HepG2 (cell line): Measurements from ENCODE around the gene ARHGAP5. TPM values are rescaled to one million over a fixed set of nuclear protein-coding genes. Genes with fewer than 3 reads are reported as not detected.

ENCODE experiments used
- CBX5 ChIP-seq: sonication (generic); formaldehyde crosslinking; IDR thresholded peaks from 2 replicates; pipeline ENCODE4 v1.4.0; 2020; ENCODE audit warnings: missing genetic modification reagents, borderline replicate concordance
- HDAC6 ChIP-seq: fragments of 200-600 bp; sonication (generic); IDR thresholded peaks from 2 replicates; pipeline ENCODE4 v1.7.0; 2017; ENCODE audit warnings: mild to moderate bottlenecking, antibody characterized with exemption, low read length, low read depth
- HNF4A ChIP-seq: sonication (generic); formaldehyde crosslinking; IDR thresholded peaks from 2 replicates; pipeline ENCODE4 v1.4.0; 2020; ENCODE audit warnings: missing genetic modification reagents
- KLF13 ChIP-seq: sonication (generic); formaldehyde crosslinking; IDR thresholded peaks from 2 replicates; pipeline ENCODE4 v1.4.0; 2020; ENCODE audit warnings: mild to moderate bottlenecking, missing genetic modification reagents
- NFKBIZ ChIP-seq: IDR thresholded peaks from 2 replicates; pipeline ENCODE4 v1.6.1; 2018; ENCODE audit warnings: missing genetic modification reagents, missing compliant biosample characterization
- SIN3A ChIP-seq: IDR thresholded peaks from 2 replicates; pipeline ENCODE4 v1.6.1; 2011; ENCODE audit warnings: low read depth, mild to moderate bottlenecking, control low read depth, low read length, borderline replicate concordance
- SOX13 ChIP-seq, 3 experiments: fragments of 450-650 bp in 1 of 3; sonication (generic) in 1 of 3; formaldehyde crosslinking in 1 of 3; IDR thresholded peaks in 2 of 3; conservative IDR thresholded peaks in 1 of 3; 2 replicates each; pipeline versions ENCODE4 v1.5.0 to v1.6.1; 2016 to 2020; ENCODE audit warnings: antibody characterized with exemption in 1 of 3, mild to moderate bottlenecking in 1 of 3, missing compliant biosample characterization in 1 of 3, missing genetic modification reagents in 1 of 3, moderate library complexity in 1 of 3
- ZNF121 ChIP-seq: sonication (generic); formaldehyde crosslinking; IDR thresholded peaks from 2 replicates; pipeline ENCODE4 v1.5.0; 2020; ENCODE audit warnings: mild to moderate bottlenecking, missing genetic modification reagents
- ZNF329 ChIP-seq: sonication (generic); formaldehyde crosslinking; IDR thresholded peaks from 2 replicates; pipeline ENCODE4 v1.9.0; 2021; ENCODE audit warnings: low read depth, mild to moderate bottlenecking, missing genetic modification reagents
- ZNF441 ChIP-seq: sonication (generic); formaldehyde crosslinking; IDR thresholded peaks from 2 replicates; pipeline ENCODE4 v1.7.0; 2021; ENCODE audit warnings: missing genetic modification reagents, borderline replicate concordance
- ZNF674 ChIP-seq: sonication (generic); formaldehyde crosslinking; IDR thresholded peaks from 2 replicates; pipeline ENCODE4 v1.5.0; 2020; ENCODE audit warnings: low read depth, mild to moderate bottlenecking, missing genetic modification reagents
- polyA plus RNA-seq, 8 experiments: library from polyadenylated mRNA; depleted of rRNA in 3 of 8; stranded (reverse) in 7 of 8; unstranded in 1 of 8; fragments of >200 nt; fragmentation: Illumina TruSeq in 4 of 8; extraction: Trizol in 4 of 8; gene quantifications; 2 replicates each; pipeline versions ENCODE4 v1.2.1 to v1.2.3, GENCODE V29; 2011 to 2016; ENCODE audit warnings: low read depth in 4 of 8, missing spikeins in 1 of 8, mixed read lengths in 1 of 8; ENCODE audit not compliant: insufficient read depth in 1 of 8
- total RNA-seq, 5 experiments: library from RNA; depleted of rRNA; stranded (reverse); fragments of >200 nt; fragmentation: Illumina TruSeq; extraction: Trizol; gene quantifications; 2 replicates each; pipeline ENCODE4 v1.2.3, GENCODE V29; 2016; ENCODE audit warnings: low read depth in 1 of 5
- TF ChIP-seq, protein P1 (sequence below): sonication (generic); formaldehyde crosslinking; IDR thresholded peaks from 2 replicates; pipeline ENCODE4 v1.5.0; 2020; ENCODE audit warnings: missing genetic modification reagents, mild to moderate bottlenecking, borderline replicate concordance
- TF ChIP-seq, protein P2 (sequence below): sonication (generic); formaldehyde crosslinking; IDR thresholded peaks from 2 replicates; pipeline ENCODE4 v1.8.1; 2023; ENCODE audit warnings: mild to moderate bottlenecking, missing genetic modification reagents
- TF ChIP-seq, protein P3 (sequence below): sonication (generic); formaldehyde crosslinking; IDR thresholded peaks from 2 replicates; pipeline ENCODE4 v1.8.1; 2023; ENCODE audit warnings: mild to moderate bottlenecking, inconsistent platforms, moderate library complexity, missing genetic modification reagents, borderline replicate concordance
- TF ChIP-seq, protein P4 (sequence below): sonication (generic); formaldehyde crosslinking; IDR thresholded peaks from 2 replicates; pipeline ENCODE4 v1.4.0; 2020; ENCODE audit warnings: mild to moderate bottlenecking, missing genetic modification reagents

ARHGAP5 gene
- total and polyA plus RNA-seq, 2 of the 13 experiments (the other 11 are each of a cell fraction or from before 2014, with no cell fraction given), result 33.7 to 144 TPM

DNA sequence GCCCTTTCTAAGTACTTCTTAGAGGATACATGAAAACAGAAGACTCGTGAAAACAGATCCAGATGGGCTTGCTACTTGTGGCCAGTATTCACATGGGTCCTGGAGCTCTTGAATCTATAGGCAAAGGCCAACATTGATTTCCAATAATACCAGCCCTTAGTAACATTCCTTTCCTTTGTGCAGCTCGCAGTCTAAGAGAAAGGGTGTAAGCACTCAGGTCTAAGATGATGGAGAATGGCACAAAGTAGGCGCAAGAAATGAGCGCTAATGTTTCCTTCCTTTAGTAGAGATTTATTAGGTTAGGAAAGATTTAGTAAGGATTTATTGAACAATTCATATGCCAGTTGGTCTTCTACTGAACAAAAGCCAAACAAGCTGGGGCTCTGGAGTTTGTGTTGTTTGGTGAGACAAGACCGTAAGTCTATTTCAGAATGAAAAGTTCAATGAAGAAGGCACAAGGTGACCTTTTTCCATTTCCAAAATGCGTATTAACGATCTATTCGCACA is 125.4 kb downstream of the ARHGAP5 start (continued):
- TF ChIP-seq, protein P1, sequence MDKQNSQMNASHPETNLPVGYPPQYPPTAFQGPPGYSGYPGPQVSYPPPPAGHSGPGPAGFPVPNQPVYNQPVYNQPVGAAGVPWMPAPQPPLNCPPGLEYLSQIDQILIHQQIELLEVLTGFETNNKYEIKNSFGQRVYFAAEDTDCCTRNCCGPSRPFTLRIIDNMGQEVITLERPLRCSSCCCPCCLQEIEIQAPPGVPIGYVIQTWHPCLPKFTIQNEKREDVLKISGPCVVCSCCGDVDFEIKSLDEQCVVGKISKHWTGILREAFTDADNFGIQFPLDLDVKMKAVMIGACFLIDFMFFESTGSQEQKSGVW, result no peak
- TF ChIP-seq ZNF674 (CRISPR knock-in tag), result no peak
- TF ChIP-seq, protein P2, sequence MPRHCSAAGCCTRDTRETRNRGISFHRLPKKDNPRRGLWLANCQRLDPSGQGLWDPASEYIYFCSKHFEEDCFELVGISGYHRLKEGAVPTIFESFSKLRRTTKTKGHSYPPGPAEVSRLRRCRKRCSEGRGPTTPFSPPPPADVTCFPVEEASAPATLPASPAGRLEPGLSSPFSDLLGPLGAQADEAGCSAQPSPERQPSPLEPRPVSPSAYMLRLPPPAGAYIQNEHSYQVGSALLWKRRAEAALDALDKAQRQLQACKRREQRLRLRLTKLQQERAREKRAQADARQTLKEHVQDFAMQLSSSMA, result no peak
- 0 out of 2 replicates have a peak, but pooled peaks have one; percentile 40 for TF ChIP-seq HDAC6
- no peak for TF ChIP-seq KLF13 (CRISPR knock-in tag)
- peak; percentile 9 for TF ChIP-seq ZNF121
- TF ChIP-seq NFKBIZ, result no peak
- peak; percentile 34; the same call in 1 of the 2 replicates for TF ChIP-seq ZNF329 (CRISPR knock-in tag)
- TF ChIP-seq, protein P3, sequence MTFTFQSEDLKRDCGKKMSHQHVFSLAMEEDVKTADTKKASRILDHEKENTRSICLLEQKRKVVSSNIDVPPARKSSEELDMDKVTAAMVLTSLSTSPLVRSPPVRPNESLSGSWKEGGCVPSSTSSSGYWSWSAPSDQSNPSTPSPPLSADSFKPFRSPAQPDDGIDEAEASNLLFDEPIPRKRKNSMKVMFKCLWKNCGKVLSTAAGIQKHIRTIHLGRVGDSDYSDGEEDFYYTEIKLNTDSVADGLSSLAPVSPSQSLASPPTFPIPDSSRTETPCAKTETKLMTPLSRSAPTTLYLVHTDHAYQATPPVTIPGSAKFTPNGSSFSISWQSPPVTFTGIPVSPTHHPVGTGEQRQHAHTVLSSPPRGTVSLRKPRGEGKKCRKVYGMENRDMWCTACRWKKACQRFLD (CRISPR knock-in tag), result no peak
- no peak for TF ChIP-seq SOX13 (IDR thresholded peaks at IDR 0.05)
- TF ChIP-seq SOX13 (CRISPR knock-in tag; conservative IDR thresholded peaks at IDR 0.05 in 1 of 2, IDR thresholded peaks at IDR 0.05 in 1 of 2), result 0 out of 4 replicates have a peak, but pooled peaks of 1 of the 2 experiments have one; percentile 59
- TF ChIP-seq, protein P4, sequence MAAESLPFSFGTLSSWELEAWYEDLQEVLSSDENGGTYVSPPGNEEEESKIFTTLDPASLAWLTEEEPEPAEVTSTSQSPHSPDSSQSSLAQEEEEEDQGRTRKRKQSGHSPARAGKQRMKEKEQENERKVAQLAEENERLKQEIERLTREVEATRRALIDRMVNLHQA (CRISPR knock-in tag), result 0 out of 2 replicates have a peak, but pooled peaks have one; percentile 45
- TF ChIP-seq ZNF441 (CRISPR knock-in tag), result peak; percentile 15; the same call in 1 of the 2 replicates
- peak; percentile 53; the same call in 1 of the 2 replicates for TF ChIP-seq SIN3A
- no peak for TF ChIP-seq CBX5 (CRISPR knock-in tag)
- TF ChIP-seq HNF4A (CRISPR knock-in tag), result peak; percentile 20; the same call in 1 of the 2 replicates
